ENCODE data around the gene TNP1.

TNP1 gene

DNA sequence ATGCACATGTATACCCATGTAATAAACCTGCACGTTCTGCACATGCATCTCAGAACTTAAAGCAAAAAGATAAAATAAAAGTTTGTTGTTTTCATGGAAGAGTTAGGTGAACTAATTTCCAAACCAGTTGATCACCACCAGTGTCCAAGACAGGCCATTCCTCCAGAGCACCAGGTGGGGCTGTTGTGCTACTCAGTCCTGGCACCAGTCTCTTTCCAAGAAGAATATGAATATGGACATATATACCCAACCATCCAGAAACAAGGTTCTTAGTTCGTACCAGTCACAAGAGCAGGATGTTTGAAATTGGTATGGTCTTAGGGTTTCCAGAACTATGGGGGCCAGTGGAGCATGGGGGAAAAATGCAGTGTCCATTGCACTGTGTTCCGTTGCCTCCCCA lies 17.2 kb upstream of the TNP1 start:
- no peak overlapping the region for H3K27ac ChIP-seq
- no peak for TF ChIP-seq CTCF (IDR thresholded peaks at IDR 0.05)

DNA sequence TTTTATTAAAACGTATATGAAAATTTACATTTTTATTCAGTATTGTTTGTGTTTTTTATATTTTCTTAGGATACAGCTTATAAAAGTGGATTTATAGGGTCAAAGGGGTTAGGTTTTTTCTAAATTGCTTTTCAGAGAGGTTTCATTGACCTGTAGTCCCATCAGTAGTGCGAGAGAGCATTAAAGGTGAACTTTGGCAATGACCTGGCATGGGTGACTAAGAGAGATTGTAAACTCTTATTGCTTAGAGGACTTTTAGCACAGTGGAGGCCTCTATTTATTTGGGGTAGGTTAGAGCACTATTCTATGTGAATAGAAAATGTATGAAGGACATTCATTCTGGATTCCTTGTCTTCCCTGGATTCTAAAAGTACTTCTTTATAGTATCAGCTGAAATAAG lies 16.0 kb upstream of the TNP1 start:
- Histone ChIP-seq H3K4me3 (no peak overlapping the region), H3K27ac (no peak overlapping the region)
- DNase-seq (ENCODE audit: low spot score), result no peak
- no peak for TF ChIP-seq CTCF (IDR thresholded peaks at IDR 0.05)

More for the DNA sequence above, 17.2 kb upstream of the TNP1 start:
- H3K4me3 ChIP-seq, result no peak overlapping the region
- no peak for DNase-seq (ENCODE audit: low spot score)

GRCh38 chr2:216873573-216873972 lies 13.7 kb upstream of the TNP1 start:
- TF ChIP-seq CTCF (IDR thresholded peaks at IDR 0.05), result no peak
- Histone ChIP-seq H3K4me3 (no peak overlapping the region), H3K27ac (no peak overlapping the region)
- DNase-seq (ENCODE audit: low spot score), result no peak

DNA sequence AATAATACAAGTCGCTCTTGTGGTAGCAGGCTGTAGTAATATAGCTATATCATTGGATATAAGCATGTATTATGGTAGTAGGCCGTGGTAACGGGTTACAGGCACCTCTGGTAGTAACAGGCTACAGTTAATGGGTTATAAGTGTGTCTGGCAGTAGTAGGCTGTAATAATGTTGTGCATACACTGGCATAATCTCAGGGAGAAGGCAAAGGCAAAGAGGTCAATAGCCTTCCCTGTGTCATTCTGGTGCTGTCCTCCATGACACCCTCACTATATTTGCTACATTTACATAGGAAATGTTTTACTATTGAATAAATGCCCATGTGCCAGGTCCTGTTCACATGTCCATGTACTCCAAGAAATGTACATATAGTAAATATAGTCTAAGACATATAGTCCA lies 12.8 kb upstream of the TNP1 start:
- no peak for DNase-seq (ENCODE audit: low spot score)
- no peak overlapping the region for H3K27ac ChIP-seq
- H3K4me3 ChIP-seq, result no peak overlapping the region
- TF ChIP-seq CTCF (IDR thresholded peaks at IDR 0.05), result no peak

DNA sequence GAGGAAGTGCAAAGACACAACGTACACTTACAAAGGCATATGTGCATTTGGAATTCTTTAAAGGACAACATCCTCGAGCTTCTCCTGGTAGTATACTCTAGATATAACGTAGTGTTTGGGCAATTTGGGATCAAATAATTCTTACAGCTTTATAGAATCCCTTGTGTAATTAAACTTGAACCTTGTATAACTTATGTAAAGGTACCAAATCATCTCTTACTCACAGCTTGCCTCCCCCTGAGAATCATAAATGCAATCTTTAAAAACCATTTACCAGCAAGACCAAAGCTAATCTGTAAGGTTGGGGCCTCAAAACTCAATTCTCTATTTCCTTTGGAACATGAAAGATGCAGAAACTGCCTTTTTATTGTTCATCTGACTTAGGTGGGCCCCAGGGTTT lies 12.2 kb upstream of the TNP1 start:
- TF ChIP-seq CTCF (IDR thresholded peaks at IDR 0.05), result no peak
- Histone ChIP-seq H3K4me3 (no peak overlapping the region), H3K27ac (no peak overlapping the region)
- no peak for DNase-seq (ENCODE audit: low spot score)

GRCh38 chr2:216871333-216871934 lies 11.6 kb upstream of the TNP1 start:
- Histone ChIP-seq H3K27ac (no peak overlapping the region), H3K4me3 (no peak overlapping the region)
- DNase-seq (ENCODE audit: low spot score), result no peak
- TF ChIP-seq CTCF (IDR thresholded peaks at IDR 0.05), result no peak

DNA sequence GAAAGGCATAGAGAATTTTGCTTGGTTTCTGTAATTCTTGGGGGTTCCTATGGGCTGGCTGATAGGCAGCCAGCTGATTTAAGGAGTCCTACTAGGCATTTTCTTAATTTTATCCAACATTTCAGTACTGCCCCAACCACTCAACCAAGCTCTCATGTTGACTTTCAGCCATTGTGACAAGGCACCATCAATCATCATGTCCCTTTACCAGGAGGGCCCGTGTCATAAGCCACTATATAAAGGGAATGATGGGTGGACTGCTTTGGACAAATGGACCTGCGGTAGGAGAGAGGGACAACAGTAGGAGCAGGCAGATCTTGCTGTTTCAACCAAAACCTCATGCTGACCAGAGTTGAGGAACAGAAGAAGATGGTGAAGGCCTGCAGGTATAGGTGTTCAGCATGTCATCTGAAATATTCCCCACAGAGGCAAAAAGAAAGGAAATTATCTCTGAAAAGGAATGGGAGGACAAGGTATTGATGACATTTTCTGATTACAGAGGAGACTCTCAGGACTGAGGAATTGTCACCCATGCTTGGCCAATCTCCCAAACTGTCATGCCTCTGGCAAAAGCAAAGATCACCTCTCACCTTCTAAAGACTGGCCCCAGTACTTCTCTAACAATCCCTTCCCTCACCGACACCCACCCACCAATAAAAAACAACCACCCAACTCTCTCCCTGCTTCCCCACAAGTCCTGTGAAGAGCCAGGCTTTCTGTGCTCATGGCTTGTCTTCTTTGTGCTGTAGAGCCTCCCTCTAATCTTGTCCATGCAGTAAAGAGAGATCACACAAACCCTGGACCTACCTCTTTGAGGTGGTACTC lies 10.9 kb upstream of the TNP1 start:
- no peak for DNase-seq (ENCODE audit: low spot score)
- Histone ChIP-seq H3K4me3 (no peak overlapping the region), H3K27ac (no peak overlapping the region)
- no peak for TF ChIP-seq CTCF (IDR thresholded peaks at IDR 0.05)
